GM12873 (cell line): Measurements from ENCODE around the gene P2RX5.

ENCODE experiments used
- CTCF ChIP-seq: IDR thresholded peaks from 2 replicates; pipeline ENCODE4 v1.5.1; 2012; ENCODE audit warnings: low read depth, mild to moderate bottlenecking, moderate library complexity, low read length, control low read depth; ENCODE audit not compliant: insufficient read depth; ENCODE audit errors: missing control alignments

P2RX5 gene

GRCh38 chr17:3704931-3705717 lies 9.2 kb upstream of the P2RX5 start:
- no peak for TF ChIP-seq CTCF

- TF ChIP-seq CTCF = no peak
Observed at GRCh38 chr17:3699951-3700350, 4.0 kb upstream of the P2RX5 start.

GRCh38 chr17:3698139-3698538 lies 2.2 kb upstream of the P2RX5 start:
- TF ChIP-seq CTCF = no peak

- no peak for TF ChIP-seq CTCF
Observed at GRCh38 chr17:3697103-3697476, 1.1 kb upstream of the P2RX5 start.

- TF ChIP-seq CTCF = no peak
Observed at GRCh38 chr17:3695129-3695722, 729 bp downstream of the P2RX5 start.

GRCh38 chr17:3693829-3694231 lies 2.1 kb downstream of the P2RX5 start:
- TF ChIP-seq CTCF = no peak

- TF ChIP-seq CTCF = no peak
Observed at GRCh38 chr17:3693141-3693540, 2.8 kb downstream of the P2RX5 start.
